Vagina (tissue), 2 donors: ENCODE measurements around the gene PPHLN1. TPM values are rescaled to one million over a fixed set of nuclear protein-coding genes. Genes with fewer than 3 reads are reported as not detected.
"Not testable (repeated sequence)": the region's sequence is repeated elsewhere in the genome, so short reads cannot be mapped to it uniquely, and the experiment has no call there.

Source experiments
- DNase-seq, 2 donors: peaks; one replicate each; pipeline ENCODE4 v3.0.0-alpha.2; 2017; ENCODE audit errors: extremely low spot score in 2 of 2
- H3K27ac ChIP-seq: fragments of 200-600 bp; sonication (generic); one replicate; pipeline ENCODE4 v1.5.1; 2019
- H3K27me3 ChIP-seq: fragments of 200-600 bp; sonication (generic); one replicate; pipeline ENCODE4 v1.5.1; 2019
- H3K36me3 ChIP-seq, 2 donors: fragments of 200-600 bp; sonication (generic); one replicate each; pipeline ENCODE4 v1.5.1; 2017 to 2019
- H3K4me1 ChIP-seq: fragments of 200-600 bp; sonication (generic); one replicate; pipeline ENCODE4 v1.5.1; 2019
- H3K4me3 ChIP-seq, 2 donors: fragments of 200-600 bp; sonication (generic); 1 replicate in 1 of 2; 2 replicates in 1 of 2; pipeline ENCODE4 v1.5.1; 2016 to 2019
- H3K9me3 ChIP-seq: fragments of 200-600 bp; sonication (generic); one replicate; pipeline ENCODE4 v1.5.1; 2019
- CTCF ChIP-seq, 3 experiments: fragments of 450-650 bp in 2 of 3; fragments of 200-600 bp in 1 of 3; sonication (generic) in 1 of 3; IDR thresholded peaks; one replicate each; pipeline ENCODE4 v1.5.1; 2017 to 2019; ENCODE audit warnings: antibody characterized with exemption in 3 of 3, mild to moderate bottlenecking in 2 of 3, moderate library complexity in 2 of 3
- POLR2A ChIP-seq, 2 donors: fragments of 450-650 bp; IDR thresholded peaks; one replicate each; pipeline ENCODE4 v1.6.1; 2017; ENCODE audit warnings: antibody characterized with exemption in 2 of 2, mild to moderate bottlenecking in 2 of 2, moderate library complexity in 2 of 2
- POLR2AphosphoS5 ChIP-seq, 2 donors: sonication (generic); formaldehyde crosslinking; IDR thresholded peaks; one replicate each; pipeline ENCODE4 v1.9.0; 2017; ENCODE audit warnings: antibody characterized with exemption in 2 of 2, mild to moderate bottlenecking in 2 of 2, low read depth in 1 of 2; ENCODE audit not compliant: insufficient read depth in 1 of 2
- intact Hi-C: fragments of 100-400 bp; cut with DNase I; formaldehyde crosslinking; loops from one replicate; pipeline ENCODE4 v1.15.1; 2023
- total RNA-seq: library from RNA; depleted of rRNA; stranded (reverse); fragments of >200 nt; gene quantifications from one replicate; pipeline ENCODE4 v1.2.3, GENCODE V29; 2016

PPHLN1 gene
- total RNA-seq, 1 donor from 2014 or later, result 47.9 TPM

- TF ChIP-seq POLR2AphosphoS5 (IDR thresholded peaks at IDR 0.05; ENCODE audit: insufficient read depth in 1 of 2, low read depth in 1 of 2) (no peak), CTCF (IDR thresholded peaks at IDR 0.05) (no peak), POLR2A (IDR thresholded peaks at IDR 0.05) (no peak)
- no peak overlapping the region for H3K27ac ChIP-seq
- no peaks in the 10 kb centered on the region for H3K27me3 ChIP-seq
- peaks cover 0 to 7% of the 10 kb centered on the region in 2 donors for H3K36me3 ChIP-seq
- no peaks in the 10 kb centered on the region for H3K4me1 ChIP-seq
- H3K9me3 ChIP-seq, result no peaks in the 10 kb centered on the region
- H3K4me3 ChIP-seq, result no peak overlapping the region
- DNase-seq, result no peak
- intact Hi-C loops, result no loop called here
Measured at GRCh38 chr12:42380733-42381132, 54.8 kb downstream of the PPHLN1 start.

- Histone ChIP-seq H3K36me3 (peaks cover 0 to under 1% of the 10 kb centered on the region in 2 donors), H3K27ac (no peak overlapping the region), H3K9me3 (no peaks in the 10 kb centered on the region), H3K27me3 (no peaks in the 10 kb centered on the region), H3K4me3 (no peak overlapping the region), H3K4me1 (no peaks in the 10 kb centered on the region)
- no peak for DNase-seq
- intact Hi-C loops, result no loop called here
- TF ChIP-seq CTCF (IDR thresholded peaks at IDR 0.05), result no peak
- TF ChIP-seq POLR2A (IDR thresholded peaks at IDR 0.05), result no peak
- TF ChIP-seq POLR2AphosphoS5 (IDR thresholded peaks at IDR 0.05; ENCODE audit: insufficient read depth in 1 of 2, low read depth in 1 of 2), result no peak
Measured at GRCh38 chr12:42382013-42382696, 56.2 kb downstream of the PPHLN1 start.

GRCh38 chr12:42385326-42385841 is 59.4 kb downstream of the PPHLN1 start:
- no peak overlapping the region for H3K27ac ChIP-seq
- peaks cover 0 to 17% of the 10 kb centered on the region in 2 donors for H3K36me3 ChIP-seq
- no peak for TF ChIP-seq POLR2A (IDR thresholded peaks at IDR 0.05)
- TF ChIP-seq POLR2AphosphoS5 (IDR thresholded peaks at IDR 0.05; ENCODE audit: insufficient read depth in 1 of 2, low read depth in 1 of 2), result no peak
- no peak for TF ChIP-seq CTCF (IDR thresholded peaks at IDR 0.05)
- intact Hi-C loops, result no loop called here
- no peak overlapping the region for H3K4me3 ChIP-seq
- no peak for DNase-seq
- no peaks in the 10 kb centered on the region for H3K9me3 ChIP-seq
- no peaks in the 10 kb centered on the region for H3K27me3 ChIP-seq
- H3K4me1 ChIP-seq, result no peaks in the 10 kb centered on the region

GRCh38 chr12:42386308-42386707 is 60.3 kb downstream of the PPHLN1 start:
- no peak overlapping the region for H3K27ac ChIP-seq

GRCh38 chr12:42388086-42388485 is 62.1 kb downstream of the PPHLN1 start:
- intact Hi-C loops, DNase-seq: not testable (repeated sequence)

More at GRCh38 chr12:42386308-42386707, 60.3 kb downstream of the PPHLN1 start:
- peaks cover 0 to 17% of the 10 kb centered on the region in 2 donors for H3K36me3 ChIP-seq
- H3K4me3 ChIP-seq, result no peak overlapping the region
- no peak for DNase-seq
- no peaks in the 10 kb centered on the region for H3K9me3 ChIP-seq
- H3K4me1 ChIP-seq, result no peaks in the 10 kb centered on the region
- TF ChIP-seq CTCF (IDR thresholded peaks at IDR 0.05), result no peak
- TF ChIP-seq POLR2A (IDR thresholded peaks at IDR 0.05), result no peak
- TF ChIP-seq POLR2AphosphoS5 (IDR thresholded peaks at IDR 0.05; ENCODE audit: insufficient read depth in 1 of 2, low read depth in 1 of 2), result no peak
- H3K27me3 ChIP-seq, result no peaks in the 10 kb centered on the region
- intact Hi-C loops, result no loop called here

More at GRCh38 chr12:42388086-42388485, 62.1 kb downstream of the PPHLN1 start:
- H3K27me3 ChIP-seq, H3K27ac ChIP-seq, H3K9me3 ChIP-seq, H3K4me3 ChIP-seq, H3K4me1 ChIP-seq: not testable (repeated sequence)
- peaks cover 0 to 17% of the 10 kb centered on the region in 2 donors for H3K36me3 ChIP-seq
